Gastrocnemius medialis (tissue), 4 donors: Measurements from ENCODE around the gene VEZF1.

Source experiments
- POLR2A ChIP-seq, 2 donors: fragments of 450-650 bp; IDR thresholded peaks; one replicate each; pipeline ENCODE4 v1.6.1; 2017; ENCODE audit warnings: antibody characterized with exemption in 2 of 2, mild to moderate bottlenecking in 2 of 2, moderate library complexity in 2 of 2
- TF ChIP-seq, protein P1 (sequence below), 5 experiments: fragments of 450-650 bp in 3 of 5; fragments of 200-600 bp in 2 of 5; sonication (generic) in 2 of 5; IDR thresholded peaks in 4 of 5; conservative IDR thresholded peaks in 1 of 5; 1 replicate in 4 of 5; 2 replicates in 1 of 5; pipeline ENCODE4 v1.5.1; 2016 to 2019; ENCODE audit warnings: antibody characterized with exemption in 5 of 5, mild to moderate bottlenecking in 3 of 5, moderate library complexity in 3 of 5

DNA sequence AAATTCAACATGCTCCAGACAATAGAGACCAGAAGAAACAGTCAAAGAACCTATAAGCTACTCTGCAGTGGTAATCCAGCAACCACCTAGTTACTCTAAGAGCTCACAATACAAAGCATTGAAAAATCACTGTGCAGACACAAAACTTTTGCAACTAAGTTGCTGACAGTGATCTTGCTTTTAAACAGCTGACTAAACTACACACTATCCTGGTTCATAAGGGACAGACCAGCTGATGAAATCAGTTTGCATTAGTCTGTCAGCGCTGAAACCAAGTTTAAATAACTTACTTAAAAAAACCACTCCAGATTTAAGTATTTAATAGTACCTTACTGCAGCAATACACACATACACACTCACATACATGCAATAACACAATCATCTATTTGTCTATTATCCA is 4.6 kb downstream of the VEZF1 start:
- TF ChIP-seq, protein P1, sequence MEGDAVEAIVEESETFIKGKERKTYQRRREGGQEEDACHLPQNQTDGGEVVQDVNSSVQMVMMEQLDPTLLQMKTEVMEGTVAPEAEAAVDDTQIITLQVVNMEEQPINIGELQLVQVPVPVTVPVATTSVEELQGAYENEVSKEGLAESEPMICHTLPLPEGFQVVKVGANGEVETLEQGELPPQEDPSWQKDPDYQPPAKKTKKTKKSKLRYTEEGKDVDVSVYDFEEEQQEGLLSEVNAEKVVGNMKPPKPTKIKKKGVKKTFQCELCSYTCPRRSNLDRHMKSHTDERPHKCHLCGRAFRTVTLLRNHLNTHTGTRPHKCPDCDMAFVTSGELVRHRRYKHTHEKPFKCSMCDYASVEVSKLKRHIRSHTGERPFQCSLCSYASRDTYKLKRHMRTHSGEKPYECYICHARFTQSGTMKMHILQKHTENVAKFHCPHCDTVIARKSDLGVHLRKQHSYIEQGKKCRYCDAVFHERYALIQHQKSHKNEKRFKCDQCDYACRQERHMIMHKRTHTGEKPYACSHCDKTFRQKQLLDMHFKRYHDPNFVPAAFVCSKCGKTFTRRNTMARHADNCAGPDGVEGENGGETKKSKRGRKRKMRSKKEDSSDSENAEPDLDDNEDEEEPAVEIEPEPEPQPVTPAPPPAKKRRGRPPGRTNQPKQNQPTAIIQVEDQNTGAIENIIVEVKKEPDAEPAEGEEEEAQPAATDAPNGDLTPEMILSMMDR (IDR thresholded peaks at IDR 0.05 in 4 of 5, conservative IDR thresholded peaks at IDR 0.05 in 1 of 5): no peak
- no peak for TF ChIP-seq POLR2A (IDR thresholded peaks at IDR 0.05)
